DMS79 (cell line): ENCODE data around the gene ZNF410.
"Not testable (repeated sequence)": the region's sequence is repeated elsewhere in the genome, so short reads cannot be mapped to it uniquely, and the experiment has no call there.

Experiments
- DNase-seq: peaks from one replicate; lab custom pipeline; 2025; lab: John Stamatoyannopoulos, UW

ZNF410 gene

GRCh38 chr14:73886449-73887317 is at the start of gene ZNF410:
TSS of gene ZNF410 (plus strand) at chr14:73886859. CDS start at chr14:73892176, 5,317 bp downstream.
- DNase-seq: peak; percentile 96

DNA sequence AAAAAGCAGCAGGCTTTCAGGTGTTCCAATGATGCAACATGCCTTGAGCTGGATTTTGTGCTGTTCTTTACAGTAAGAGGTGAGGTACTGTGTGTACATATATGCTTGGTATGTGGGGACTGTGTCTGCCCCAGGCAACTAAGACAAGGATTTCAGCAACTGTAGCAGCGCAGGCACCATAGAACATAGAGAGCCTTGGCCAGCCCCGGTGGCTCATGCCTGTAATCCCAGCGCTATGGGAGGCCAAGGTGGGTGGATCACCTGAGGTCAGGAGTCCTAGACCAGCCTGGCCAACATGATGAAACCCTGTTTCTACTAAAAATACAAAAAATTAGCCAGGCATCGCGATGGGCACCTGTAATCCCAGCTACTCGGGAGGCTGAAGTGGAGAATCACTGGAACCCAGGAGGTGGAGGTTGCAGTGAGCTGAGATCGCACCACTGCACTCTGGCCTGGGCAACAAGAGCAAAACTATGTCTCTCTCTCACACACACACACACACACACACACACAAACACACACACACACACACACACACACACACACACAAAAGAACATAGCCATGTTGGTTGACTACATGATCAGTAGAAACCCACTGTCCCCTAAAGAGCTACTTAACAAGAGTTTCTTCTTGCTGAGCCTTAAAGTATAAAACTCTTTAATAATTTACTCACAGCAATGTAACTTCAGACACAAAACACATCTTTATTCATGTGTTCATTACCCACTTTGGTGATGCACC is 48.2 kb upstream of the ZNF410 start:
- not testable (repeated sequence) for DNase-seq

DNA sequence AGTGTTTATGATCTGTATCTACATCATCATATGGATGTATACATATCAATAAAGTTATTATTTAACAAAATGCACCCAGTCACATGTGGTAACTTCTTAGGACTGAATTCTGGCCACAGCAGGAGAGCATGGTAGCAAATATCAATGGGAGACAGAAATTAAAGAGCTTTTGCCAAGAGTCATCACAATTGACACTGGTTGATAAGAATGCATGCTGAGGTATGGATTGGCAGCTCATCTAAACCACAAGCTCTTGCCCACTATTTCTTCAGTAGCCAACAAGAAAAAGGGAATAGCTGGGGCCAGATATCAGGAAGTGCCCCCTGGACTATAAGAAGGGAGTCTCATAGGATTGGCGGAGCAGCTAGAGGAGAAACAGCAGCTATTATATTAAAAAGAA is 44.5 kb upstream of the ZNF410 start:
- DNase-seq: no peak

DNA sequence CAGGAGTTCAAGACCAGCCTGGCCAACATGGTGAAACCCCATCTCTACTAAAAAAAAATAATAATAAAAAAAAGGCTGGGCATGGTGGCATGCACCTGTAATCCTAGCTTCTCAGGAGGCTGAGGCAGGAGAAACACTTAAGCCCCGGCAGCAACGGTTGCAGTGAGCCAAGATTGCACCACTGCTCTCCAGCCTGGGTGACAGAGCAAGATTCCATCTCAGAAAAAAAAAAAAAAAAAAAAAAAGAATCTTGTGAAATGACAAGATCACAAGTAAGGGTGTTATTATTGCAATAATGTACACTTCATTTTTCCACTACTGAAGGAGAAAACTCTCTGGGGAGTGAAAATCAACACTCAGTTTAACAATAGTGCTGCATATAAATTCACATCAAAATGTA is 43.8 kb upstream of the ZNF410 start:
- DNase-seq: no peak

DNA sequence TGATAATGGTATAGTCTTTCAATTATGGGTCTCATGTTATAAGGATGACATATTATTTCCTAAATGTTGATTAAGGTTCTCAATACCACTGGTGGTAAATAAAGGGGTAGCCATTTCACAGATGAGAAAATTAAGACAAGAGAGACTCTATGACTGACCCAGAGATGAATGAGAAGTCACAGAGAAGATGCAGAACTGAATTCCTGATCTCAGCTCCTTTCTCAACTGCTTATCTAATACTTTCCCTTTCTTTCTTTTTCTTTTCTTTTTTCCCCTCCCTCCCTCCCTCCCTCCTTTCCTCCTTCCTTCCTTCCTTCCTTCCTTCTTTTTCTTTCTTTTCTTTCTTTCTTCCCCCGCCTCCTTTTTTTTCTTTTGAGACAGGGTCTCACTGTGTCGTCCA is 43.4 kb upstream of the ZNF410 start:
- DNase-seq: no peak

DNA sequence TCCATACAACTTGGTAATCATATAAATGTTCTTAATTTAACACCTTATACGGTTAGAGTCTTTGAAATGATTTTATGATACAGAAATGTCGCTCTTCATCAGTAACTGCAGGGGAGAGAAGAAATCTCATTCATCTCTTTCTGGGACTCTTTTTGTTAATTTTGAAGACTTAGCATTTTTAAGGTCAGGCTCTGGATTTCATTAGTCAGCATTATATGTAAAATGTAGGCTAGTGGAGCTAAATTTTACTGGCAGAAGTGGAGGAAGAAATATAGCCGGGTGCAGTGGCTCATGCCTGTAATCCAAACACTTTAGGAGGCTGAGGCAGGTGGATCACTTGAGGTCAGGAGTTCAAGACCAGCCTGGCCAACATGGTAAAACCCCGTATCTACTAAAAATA is 39.7 kb upstream of the ZNF410 start:
- no peak for DNase-seq

DNA sequence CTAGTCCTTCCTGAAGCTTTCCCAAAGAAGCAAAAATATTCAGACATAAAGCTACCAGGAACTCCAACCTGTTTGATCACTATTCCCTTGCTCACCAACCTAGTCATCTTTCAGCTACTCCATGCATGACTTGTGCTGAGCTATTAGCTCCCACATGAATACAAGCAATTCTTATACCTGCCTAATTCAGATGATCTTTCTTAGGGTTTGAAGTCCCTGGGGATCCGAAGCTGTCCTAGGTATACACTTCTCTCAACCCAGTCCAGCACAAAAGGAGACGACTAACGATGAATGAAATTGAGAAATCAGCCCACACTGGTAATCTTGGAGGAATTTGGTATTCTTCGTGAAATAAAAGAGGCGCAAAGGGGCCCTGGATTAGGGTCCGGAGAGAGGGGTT is 35.7 kb upstream of the ZNF410 start:
- DNase-seq: no peak

GRCh38 chr14:73851567-73852382 is 34.9 kb upstream of the ZNF410 start, which contains the start of gene PTGR2:
TSS of gene PTGR2 (plus strand) at chr14:73851831. CDS start at chr14:73858863, 7,032 bp downstream.
- peak; percentile 88 for DNase-seq

GRCh38 chr14:73859145-73859544 is 27.5 kb upstream of the ZNF410 start:
- DNase-seq: no peak

DNA sequence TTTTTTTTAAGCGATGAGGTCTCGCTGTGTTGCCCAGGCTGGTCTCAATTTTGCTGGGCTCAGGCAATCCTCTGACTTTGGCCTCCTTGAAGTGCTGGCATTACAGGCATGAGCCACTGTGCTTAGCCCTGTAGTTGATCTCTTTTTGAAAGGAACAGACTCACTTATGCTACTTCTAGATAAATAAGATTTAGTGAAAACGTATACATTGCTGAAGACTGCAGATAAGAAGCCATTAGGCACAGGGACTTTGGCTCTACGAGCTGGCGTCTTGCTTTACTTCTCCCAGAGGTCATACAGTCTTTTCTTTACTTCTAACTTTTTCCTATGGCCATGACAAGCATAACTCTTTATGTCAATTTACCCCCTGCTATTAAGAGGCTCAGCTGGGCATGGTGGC is 25.6 kb upstream of the ZNF410 start:
- no peak for DNase-seq

DNA sequence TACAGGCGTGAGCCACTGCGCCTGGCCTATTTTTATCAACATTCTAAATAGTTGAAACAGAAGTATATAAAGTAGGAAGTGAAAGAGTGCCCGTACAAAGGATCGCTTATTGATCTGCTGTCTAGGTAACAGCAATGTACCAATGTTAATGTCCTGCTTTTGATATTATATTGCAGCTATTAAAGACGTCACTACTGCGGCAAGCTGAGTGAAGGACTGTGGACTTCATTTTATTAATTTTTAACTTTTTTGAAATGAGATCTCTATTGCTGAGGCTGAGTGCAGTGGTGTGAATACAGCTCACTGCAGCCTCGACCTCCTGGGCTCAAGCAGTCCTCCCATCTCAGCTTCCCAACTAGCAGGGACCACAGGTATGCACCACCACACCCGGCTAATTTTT is 24.2 kb upstream of the ZNF410 start:
- DNase-seq: no peak

DNA sequence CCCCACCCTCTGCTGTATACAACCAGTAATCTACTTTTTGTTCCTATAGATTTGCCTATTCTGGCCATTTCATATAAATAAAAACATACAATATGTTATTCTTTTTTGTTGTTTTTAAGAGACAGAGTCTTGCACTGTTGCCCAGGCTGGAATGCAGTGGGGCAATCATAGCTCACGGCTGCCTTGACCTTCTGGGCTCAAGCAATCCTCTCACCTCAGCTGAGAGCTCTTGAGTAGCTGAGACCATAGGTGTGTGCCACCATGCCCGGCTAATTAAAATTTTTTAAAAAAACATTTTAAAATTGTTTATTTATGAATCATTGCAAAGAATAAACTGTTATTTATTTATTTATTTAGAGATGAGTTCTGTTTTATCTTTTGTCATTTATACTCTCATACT is 23.4 kb upstream of the ZNF410 start:
- no peak for DNase-seq

GRCh38 chr14:73865534-73866113 is 21.0 kb upstream of the ZNF410 start:
- DNase-seq: no peak

GRCh38 chr14:73869754-73870153 is 16.9 kb upstream of the ZNF410 start:
- DNase-seq: not testable (repeated sequence)

GRCh38 chr14:73870525-73871235 is 16.0 kb upstream of the ZNF410 start:
- no peak for DNase-seq

- no peak for DNase-seq
Observed at GRCh38 chr14:73873660-73874059, 13.0 kb upstream of the ZNF410 start.

GRCh38 chr14:73877790-73878189 is 8.9 kb upstream of the ZNF410 start:
- peak; percentile 32 for DNase-seq

DNA sequence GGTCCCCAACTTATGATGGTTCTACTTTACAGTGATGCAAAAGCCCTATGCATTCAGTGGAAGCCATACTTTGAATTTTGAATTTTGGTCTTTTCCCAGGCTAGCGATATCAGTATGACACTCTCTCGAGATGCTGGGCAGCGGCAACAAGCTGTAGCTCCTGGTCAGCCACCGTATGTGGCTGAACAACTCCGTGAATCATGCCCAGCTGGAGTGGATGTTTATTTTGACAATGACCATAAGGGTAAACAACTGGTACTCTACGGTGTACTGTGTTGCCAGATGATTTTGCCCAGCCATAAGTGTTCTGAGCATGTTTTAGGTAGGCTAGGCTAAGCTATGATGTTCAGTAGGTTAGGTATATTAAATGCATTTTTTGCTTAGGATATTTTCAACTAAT is 8.2 kb upstream of the ZNF410 start:
- DNase-seq: no peak

DNA sequence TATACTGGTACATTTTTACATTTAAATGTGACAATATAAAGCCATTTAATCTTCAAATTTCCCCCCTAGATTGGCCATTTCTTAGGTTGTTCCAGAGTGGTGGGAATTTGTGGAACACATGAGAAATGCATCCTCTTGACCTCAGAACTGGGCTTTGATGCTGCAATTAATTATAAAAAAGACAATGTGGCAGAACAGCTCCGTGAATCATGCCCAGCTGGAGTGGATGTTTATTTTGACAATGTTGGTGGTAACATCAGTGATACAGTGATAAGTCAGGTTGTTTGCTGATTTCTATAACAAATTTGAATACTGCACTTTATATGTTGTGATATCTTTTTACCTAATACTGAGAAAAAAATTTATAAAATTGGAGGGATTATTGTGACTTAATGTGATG is 7.6 kb upstream of the ZNF410 start:
- DNase-seq: no peak

- DNase-seq: no peak
Observed at GRCh38 chr14:73884438-73885190, 2.0 kb upstream of the ZNF410 start.

DNA sequence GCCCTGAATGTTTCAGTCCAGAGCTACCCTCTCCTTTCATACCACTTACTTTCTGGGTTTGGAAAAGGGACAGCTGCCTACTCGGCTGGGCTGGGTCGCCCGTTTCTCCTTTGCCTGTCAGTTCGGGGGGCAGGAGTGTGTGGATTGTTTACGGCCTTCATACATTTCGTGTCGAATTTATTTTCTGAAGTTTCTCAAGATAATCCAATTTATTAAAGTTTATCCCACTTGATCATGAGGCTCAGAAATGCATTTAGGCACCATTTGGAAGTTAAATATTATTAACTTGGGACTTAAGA is 608 bp downstream of the ZNF410 start:
- DNase-seq: no peak
